Keratinocyte (primary cell): ENCODE measurements around the gene ATP6V0A4. TPM values are rescaled to one million over a fixed set of nuclear protein-coding genes. Genes with fewer than 3 reads are reported as not detected.

Experiments
- DNase-seq: peaks from one replicate; pipeline ENCODE4 v3.0.0-alpha.2; 2011; ENCODE audit warnings: low read depth, missing footprints, low spot score
- FAIRE-seq: peaks from 2 replicates; lab custom pipeline; 2011; peaks lifted over from hg19 to GRCh38; lab: Jason Lieb, UNC
- H2AFZ ChIP-seq: 2 replicates; pipeline ENCODE4 v1.6.0; 2012; ENCODE audit warnings: low read length, control low read depth, inconsistent platforms; ENCODE audit not compliant: control insufficient read depth
- H3K27ac ChIP-seq: 2 replicates; pipeline ENCODE4 v1.5.1; 2011; ENCODE audit warnings: low read length; ENCODE audit not compliant: control insufficient read depth, insufficient read depth
- H3K27me3 ChIP-seq: 3 replicates; pipeline ENCODE4 v1.6.0; 2011; ENCODE audit warnings: low read length; ENCODE audit not compliant: control insufficient read depth, insufficient read depth; ENCODE audit errors: extremely low read depth
- H3K36me3 ChIP-seq, 2 experiments: 2 replicates in 1 of 2; 3 replicates in 1 of 2; pipeline ENCODE4 v1.5.1; 2011; ENCODE audit warnings: low read length in 2 of 2, mild to moderate bottlenecking in 1 of 2; ENCODE audit not compliant: control insufficient read depth in 2 of 2, insufficient read depth in 2 of 2; ENCODE audit errors: extremely low read depth in 1 of 2
- H3K4me1 ChIP-seq: 3 replicates; pipeline ENCODE4 v1.5.1; 2011; ENCODE audit warnings: low read length; ENCODE audit not compliant: control insufficient read depth, insufficient read depth; ENCODE audit errors: extremely low read depth
- H3K4me2 ChIP-seq: 3 replicates; pipeline ENCODE4 v1.6.0; 2011; ENCODE audit warnings: low read depth, low read length; ENCODE audit not compliant: control insufficient read depth, insufficient read depth; ENCODE audit errors: extremely low read depth
- H3K4me3 ChIP-seq, 3 experiments: fragments of 200-600 bp in 1 of 3; sonication (generic) in 1 of 3; 2 replicates in 2 of 3; 3 replicates in 1 of 3; pipeline ENCODE4 v1.5.1; 2011 to 2016; ENCODE audit warnings: low read length in 3 of 3, mild to moderate bottlenecking in 3 of 3, control low read depth in 2 of 3, inconsistent platforms in 1 of 3, low read depth in 1 of 3, mixed read lengths in 1 of 3, mixed run types in 1 of 3, moderate library complexity in 1 of 3; ENCODE audit not compliant: control insufficient read depth in 2 of 3, insufficient read depth in 2 of 3; ENCODE audit errors: extremely low read depth in 1 of 3
- H3K79me2 ChIP-seq: 2 replicates; pipeline ENCODE4 v1.6.0; 2012; ENCODE audit warnings: low read length; ENCODE audit not compliant: control insufficient read depth, insufficient read depth
- H3K9ac ChIP-seq: 3 replicates; pipeline ENCODE4 v1.6.0; 2011; ENCODE audit warnings: low read length; ENCODE audit not compliant: control insufficient read depth, insufficient read depth; ENCODE audit errors: extremely low read depth
- H3K9me1 ChIP-seq: 3 replicates; pipeline ENCODE4 v1.6.0; 2011; ENCODE audit warnings: low read length; ENCODE audit not compliant: control insufficient read depth, insufficient read depth; ENCODE audit errors: extremely low read depth
- H3K9me3 ChIP-seq: 2 replicates; pipeline ENCODE4 v1.5.1; 2012; ENCODE audit warnings: low read depth, low read length; ENCODE audit not compliant: control insufficient read depth
- H4K20me1 ChIP-seq: 3 replicates; pipeline ENCODE4 v1.6.0; 2011; ENCODE audit warnings: low read length; ENCODE audit not compliant: control insufficient read depth, insufficient read depth; ENCODE audit errors: extremely low read depth
- CTCF ChIP-seq, 3 experiments: IDR thresholded peaks in 1 of 3; conservative IDR thresholded peaks in 1 of 3; optimal IDR thresholded peaks in 1 of 3; 2 replicates in 2 of 3; 3 replicates in 1 of 3; pipeline versions ENCODE3 to v1.5.1; 2011; ENCODE audit warnings: low read length in 3 of 3, mild to moderate bottlenecking in 3 of 3, moderate library complexity in 2 of 3, control low read depth in 1 of 3, inconsistent platforms in 1 of 3; ENCODE audit not compliant: insufficient read depth in 2 of 3; ENCODE audit errors: extremely low read depth in 1 of 3
- EZH2 ChIP-seq: IDR thresholded peaks from one replicate; pipeline ENCODE4 v1.6.1; 2012; ENCODE audit warnings: inconsistent platforms, mild to moderate bottlenecking, low read length, moderate library complexity
- dilution Hi-C: fragments of 300-500 bp; cut with MboI; formaldehyde crosslinking; loops from one replicate; pipeline ENCODE4 v1.7.0; 2020; ENCODE audit warnings: low sequenced_read_pairs; ENCODE audit not compliant: extremely low pct_ligation_motif_present
- polyA plus RNA-seq, 5 experiments: library from polyadenylated mRNA; depleted of rRNA in 3 of 5; stranded (reverse) in 3 of 5; stranded (forward) in 1 of 5; unstranded in 1 of 5; fragments of >200 nt; gene quantifications; 1 replicate in 1 of 5; 2 replicates in 3 of 5; 3 replicates in 1 of 5; pipeline versions ENCODE4 v1.2.1 to v1.2.3, GENCODE V29; 2011 to 2012; ENCODE audit warnings: missing spikeins in 2 of 5, low read depth in 1 of 5, low replicate concordance in 1 of 5

Gene ATP6V0A4
- polyA plus RNA-seq, 1 donor (not counting 4 experiments of a cell fraction or from before 2014, with no cell fraction given) = 0.34 TPM

- no peak overlapping the region for H3K27ac ChIP-seq
- no peak for DNase-seq
- no peak overlapping the region for H2AFZ ChIP-seq
- H3K9me3 ChIP-seq = no peaks in the 10 kb centered on the region
- no peaks in the 10 kb centered on the region for H4K20me1 ChIP-seq
- no peak for FAIRE-seq
- TF ChIP-seq EZH2 (no peak), CTCF (optimal IDR thresholded peaks at IDR 0.05 in 1 of 3, IDR thresholded peaks at IDR 0.05 in 1 of 3, conservative IDR thresholded peaks at IDR 0.05 in 1 of 3; ENCODE audit: extremely low read depth in 1 of 3, insufficient read depth in 2 of 3, low read length in 3 of 3) (no peak)
- H3K4me2 ChIP-seq = no peak overlapping the region
- H3K4me3 ChIP-seq = no peak overlapping the region
- H3K36me3 ChIP-seq = no peaks in the 10 kb centered on the region
- no peaks in the 10 kb centered on the region for H3K79me2 ChIP-seq
- no peaks in the 10 kb centered on the region for H3K27me3 ChIP-seq
- H3K9ac ChIP-seq = no peak overlapping the region
- H3K9me1 ChIP-seq = no peaks in the 10 kb centered on the region
- no peaks in the 10 kb centered on the region for H3K4me1 ChIP-seq
- dilution Hi-C loops = no loop called here
Observed at GRCh38 chr7:138833596-138833995, 35.6 kb upstream of the ATP6V0A4 start.

GRCh38 chr7:138832966-138833365 lies 35.0 kb upstream of the ATP6V0A4 start:
- no peaks in the 10 kb centered on the region for H3K79me2 ChIP-seq
- no peak overlapping the region for H3K9ac ChIP-seq
- no peak for FAIRE-seq
- dilution Hi-C loops = no loop called here
- H2AFZ ChIP-seq = no peak overlapping the region
- no peaks in the 10 kb centered on the region for H3K4me1 ChIP-seq
- no peaks in the 10 kb centered on the region for H3K9me1 ChIP-seq
- no peaks in the 10 kb centered on the region for H3K9me3 ChIP-seq
- no peaks in the 10 kb centered on the region for H4K20me1 ChIP-seq
- no peaks in the 10 kb centered on the region for H3K36me3 ChIP-seq
- DNase-seq = no peak
- no peaks in the 10 kb centered on the region for H3K27me3 ChIP-seq
- H3K4me3 ChIP-seq = no peak overlapping the region
- H3K27ac ChIP-seq = no peak overlapping the region
- H3K4me2 ChIP-seq = no peak overlapping the region
- TF ChIP-seq EZH2 = no peak
- no peak for TF ChIP-seq CTCF (optimal IDR thresholded peaks at IDR 0.05 in 1 of 3, IDR thresholded peaks at IDR 0.05 in 1 of 3, conservative IDR thresholded peaks at IDR 0.05 in 1 of 3; ENCODE audit: extremely low read depth in 1 of 3, insufficient read depth in 2 of 3, low read length in 3 of 3)
